Suprapubic skin (tissue), 4 donors: ENCODE data around the gene ERBIN. TPM values are rescaled to one million over a fixed set of nuclear protein-coding genes. Genes with fewer than 3 reads are reported as not detected.
"Not testable (repeated sequence)": the region's sequence is repeated elsewhere in the genome, so short reads cannot be mapped to it uniquely, and the experiment has no call there.

Experiments
- DNase-seq, 2 donors: peaks; one replicate each; pipeline ENCODE4 v3.0.0-alpha.2; 2019; ENCODE audit warnings: low spot score in 2 of 2
- H3K27ac ChIP-seq: fragments of 200-600 bp; sonication (generic); one replicate; pipeline ENCODE4 v1.5.1; 2019
- H3K27me3 ChIP-seq: fragments of 200-600 bp; sonication (generic); one replicate; pipeline ENCODE4 v1.5.1; 2019
- H3K36me3 ChIP-seq: fragments of 200-600 bp; sonication (generic); one replicate; pipeline ENCODE4 v1.5.1; 2019
- H3K4me1 ChIP-seq: fragments of 200-600 bp; sonication (generic); one replicate; pipeline ENCODE4 v1.5.1; 2019
- H3K4me3 ChIP-seq: fragments of 200-600 bp; sonication (generic); one replicate; pipeline ENCODE4 v1.5.1; 2019; ENCODE audit warnings: mild to moderate bottlenecking
- H3K9me3 ChIP-seq: fragments of 200-600 bp; sonication (generic); one replicate; pipeline ENCODE4 v1.5.1; 2019
- CTCF ChIP-seq, 2 donors: fragments of 200-600 bp in 1 of 2; fragments of 450-650 bp in 1 of 2; sonication (generic) in 1 of 2; IDR thresholded peaks; one replicate each; pipeline ENCODE4 v1.5.1; 2016 to 2019; ENCODE audit warnings: antibody characterized with exemption in 2 of 2, mild to moderate bottlenecking in 1 of 2, moderate library complexity in 1 of 2
- EP300 ChIP-seq: sonication (generic); formaldehyde crosslinking; IDR thresholded peaks from one replicate; pipeline ENCODE4 v1.6.1; 2017; ENCODE audit warnings: antibody characterized with exemption
- POLR2A ChIP-seq, 2 donors: fragments of 450-650 bp; IDR thresholded peaks; one replicate each; pipeline ENCODE4 v1.6.1; 2017; ENCODE audit warnings: antibody characterized with exemption in 2 of 2, mild to moderate bottlenecking in 2 of 2, moderate library complexity in 2 of 2
- POLR2AphosphoS5 ChIP-seq, 3 donors: sonication (generic); formaldehyde crosslinking; IDR thresholded peaks; one replicate each; pipeline ENCODE4 v1.6.1; 2017; ENCODE audit warnings: antibody characterized with exemption in 3 of 3
- WGBS: methylation state at CpG from one replicate; pipeline ENCODE4 v1.1.5; 2018; 5-methylcytosine and 5-hydroxymethylcytosine counted together
- total RNA-seq, 4 donors: library from RNA; depleted of rRNA; stranded (reverse); fragments of >200 nt; gene quantifications; one replicate each; pipeline ENCODE4 v1.1.0, GENCODE V29; 2016

ERBIN gene
- total RNA-seq, 4 donors from 2014 or later = 84.6 to 141 (median 97.3) TPM

DNA sequence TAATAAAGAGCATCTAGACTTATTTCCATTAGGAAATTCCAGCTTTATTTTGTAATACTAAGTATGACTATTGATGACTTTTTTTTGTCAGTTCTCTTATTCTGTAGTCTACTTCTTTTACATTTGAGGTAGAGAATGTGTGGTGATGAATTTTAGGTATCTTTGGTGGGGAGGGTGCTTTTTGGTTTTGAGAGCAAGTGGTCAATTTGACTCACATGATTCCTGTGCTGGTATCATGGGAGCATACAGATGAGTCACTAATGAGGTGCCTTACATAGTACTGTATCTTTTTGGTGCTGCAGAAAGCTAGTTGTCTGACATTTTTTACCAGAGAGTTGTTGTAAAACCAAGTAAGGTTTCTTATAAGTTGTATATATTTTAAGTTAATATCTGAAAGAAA lies 35.3 kb downstream of the ERBIN start:
- no peaks in the 10 kb centered on the region for H3K36me3 ChIP-seq
- H3K4me3 ChIP-seq = no peak overlapping the region
- no peaks in the 10 kb centered on the region for H3K27me3 ChIP-seq
- no peak for DNase-seq
- H3K4me1 ChIP-seq = peaks cover 25% of the 10 kb centered on the region
- no peak overlapping the region for H3K27ac ChIP-seq
- no peaks in the 10 kb centered on the region for H3K9me3 ChIP-seq
- no peak for TF ChIP-seq EP300

GRCh38 chr5:65967288-65968066 lies 41.1 kb downstream of the ERBIN start:
- 57% methylated on average over 7 of the region's 7 CpGs for WGBS
- TF ChIP-seq POLR2AphosphoS5 (IDR thresholded peaks at IDR 0.05) (no peak), POLR2A (IDR thresholded peaks at IDR 0.05) (no peak), EP300 (no peak), CTCF (IDR thresholded peaks at IDR 0.05) (no peak)
- no peak for DNase-seq
- H3K36me3 ChIP-seq = no peaks in the 10 kb centered on the region
- H3K4me1 ChIP-seq = peaks cover 33% of the 10 kb centered on the region
- no peaks in the 10 kb centered on the region for H3K27me3 ChIP-seq
- H3K4me3 ChIP-seq = no peak overlapping the region
- H3K9me3 ChIP-seq = no peaks in the 10 kb centered on the region
- H3K27ac ChIP-seq = no peak overlapping the region

DNA sequence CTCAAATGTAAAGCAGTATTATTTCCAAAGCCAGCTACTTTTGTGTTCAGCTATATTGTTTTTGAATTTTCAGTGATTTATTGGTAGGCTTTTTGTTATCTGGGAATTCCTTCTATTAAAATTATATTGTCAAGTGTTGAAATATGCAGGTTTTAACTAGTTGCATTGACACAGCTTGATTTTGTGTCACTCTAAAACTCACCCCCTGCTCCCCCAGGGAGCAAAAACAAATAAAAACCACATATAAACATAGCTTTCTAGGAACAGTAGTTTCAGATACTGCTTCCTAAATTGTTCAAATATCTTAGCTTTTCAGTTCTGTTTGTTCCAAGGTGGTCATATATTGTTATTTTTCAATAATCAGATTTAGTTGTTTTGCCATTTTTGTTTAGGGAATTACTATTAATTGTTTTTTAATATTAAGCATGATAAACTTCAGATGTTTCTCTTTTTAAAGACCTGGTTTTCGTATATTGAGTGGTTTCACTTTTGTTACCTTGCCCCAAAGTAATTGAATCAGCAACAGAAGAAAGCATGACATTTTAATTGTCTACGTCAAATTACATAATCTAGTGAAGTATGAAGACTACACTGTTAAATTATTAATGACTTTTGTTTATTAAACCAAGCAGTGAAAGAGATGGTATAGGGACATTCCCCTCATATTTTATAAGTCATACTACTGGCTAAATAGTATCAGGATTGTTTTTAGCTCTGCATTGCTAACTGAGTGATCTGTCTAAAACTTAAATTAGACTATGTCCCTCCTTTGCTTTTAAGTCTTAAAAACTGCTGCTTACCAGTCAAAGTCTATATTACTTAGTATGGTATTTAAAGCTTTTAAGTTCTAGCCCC lies 43.4 kb downstream of the ERBIN start:
- H3K4me1 ChIP-seq = peaks cover 30% of the 10 kb centered on the region

DNA sequence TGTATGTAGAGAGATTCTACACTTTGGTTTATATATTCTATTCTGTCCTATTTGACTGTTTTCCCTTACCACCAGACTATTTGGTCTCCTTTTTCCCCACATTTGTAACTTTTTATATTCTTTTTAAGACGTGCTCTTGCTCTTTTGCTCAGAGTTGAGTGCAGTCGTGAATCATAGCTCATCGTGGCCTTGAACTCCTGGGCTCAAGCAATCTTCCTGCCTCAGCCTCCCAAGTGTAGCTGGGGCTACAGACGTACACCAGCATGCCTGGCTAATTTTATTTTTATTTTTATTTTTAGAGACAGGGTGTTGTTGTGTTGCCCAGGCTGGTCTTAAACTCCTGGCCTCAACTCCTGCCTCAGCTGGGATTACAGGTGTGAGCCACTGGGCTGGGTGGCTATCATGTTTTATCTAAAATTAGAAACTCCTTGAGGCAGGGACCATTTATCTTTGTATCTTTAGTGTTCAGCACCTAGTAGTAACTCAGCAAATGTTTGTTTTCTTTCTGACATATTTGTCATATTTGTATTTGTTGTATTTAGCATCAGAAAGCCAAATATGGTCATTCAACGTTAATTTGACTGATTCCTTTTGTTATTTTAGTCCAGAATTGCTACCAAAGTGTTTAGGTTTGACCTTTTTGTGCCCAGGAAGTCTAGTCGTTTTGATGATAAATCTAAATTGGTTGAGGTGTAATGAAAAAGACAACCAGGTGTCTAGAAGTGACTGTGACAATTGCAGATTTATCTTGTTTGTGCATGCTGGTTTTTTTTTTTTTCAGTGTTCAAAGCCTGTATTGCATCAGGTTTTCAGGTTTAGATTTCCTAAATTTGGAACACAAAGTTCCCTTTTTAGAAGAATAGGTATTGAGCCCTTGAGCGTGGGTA lies 44.3 kb downstream of the ERBIN start:
- no peak for TF ChIP-seq CTCF (IDR thresholded peaks at IDR 0.05)
- no peak for TF ChIP-seq POLR2AphosphoS5 (IDR thresholded peaks at IDR 0.05)
- no peak for TF ChIP-seq POLR2A (IDR thresholded peaks at IDR 0.05)
- TF ChIP-seq EP300 = no peak
- H3K4me1 ChIP-seq = peaks cover 27% of the 10 kb centered on the region
- WGBS = 51% methylated on average over 7 of the region's 7 CpGs
- DNase-seq = no peak
- H3K9me3 ChIP-seq = no peaks in the 10 kb centered on the region
- H3K4me3 ChIP-seq = no peak overlapping the region
- no peak overlapping the region for H3K27ac ChIP-seq
- no peaks in the 10 kb centered on the region for H3K36me3 ChIP-seq
- no peaks in the 10 kb centered on the region for H3K27me3 ChIP-seq

More for the DNA sequence above, 43.4 kb downstream of the ERBIN start:
- Histone ChIP-seq H3K27me3 (no peaks in the 10 kb centered on the region), H3K27ac (no peak overlapping the region), H3K36me3 (no peaks in the 10 kb centered on the region), H3K9me3 (no peaks in the 10 kb centered on the region), H3K4me3 (no peak overlapping the region)
- TF ChIP-seq POLR2A (IDR thresholded peaks at IDR 0.05) (no peak), CTCF (IDR thresholded peaks at IDR 0.05) (no peak), POLR2AphosphoS5 (IDR thresholded peaks at IDR 0.05) (no peak), EP300 (no peak)
- WGBS = 38% methylated on average over 2 of the region's 2 CpGs
- no peak for DNase-seq

DNA sequence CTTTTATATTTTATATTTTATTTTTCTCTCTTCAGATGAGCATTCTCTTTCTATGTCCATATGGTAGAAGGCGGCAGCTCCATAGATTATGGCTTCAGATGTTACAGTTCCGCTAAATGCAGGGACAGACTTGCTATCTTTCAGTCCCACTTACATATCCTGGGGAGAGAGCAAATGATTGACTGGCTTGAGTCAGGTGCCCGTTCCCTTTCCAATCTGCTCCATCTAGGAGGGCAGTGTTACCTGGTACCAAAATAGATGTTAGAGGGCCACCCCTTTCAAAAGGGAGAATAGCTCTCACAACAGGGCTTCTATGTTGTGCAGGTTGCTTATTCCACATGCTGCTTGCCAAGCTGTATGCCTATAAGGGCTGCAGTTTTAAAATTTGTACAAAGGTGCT lies 45.3 kb downstream of the ERBIN start:
- no peaks in the 10 kb centered on the region for H3K9me3 ChIP-seq
- TF ChIP-seq CTCF (IDR thresholded peaks at IDR 0.05) = no peak
- no peak for TF ChIP-seq POLR2A (IDR thresholded peaks at IDR 0.05)
- TF ChIP-seq EP300 = no peak
- no peak for TF ChIP-seq POLR2AphosphoS5 (IDR thresholded peaks at IDR 0.05)
- H3K27ac ChIP-seq = no peak overlapping the region
- H3K36me3 ChIP-seq = no peaks in the 10 kb centered on the region
- 85% methylated on average over 3 of the region's 3 CpGs for WGBS
- H3K4me3 ChIP-seq = no peak overlapping the region
- H3K4me1 ChIP-seq = peaks cover 25% of the 10 kb centered on the region
- DNase-seq = no peak
- H3K27me3 ChIP-seq = no peaks in the 10 kb centered on the region

DNA sequence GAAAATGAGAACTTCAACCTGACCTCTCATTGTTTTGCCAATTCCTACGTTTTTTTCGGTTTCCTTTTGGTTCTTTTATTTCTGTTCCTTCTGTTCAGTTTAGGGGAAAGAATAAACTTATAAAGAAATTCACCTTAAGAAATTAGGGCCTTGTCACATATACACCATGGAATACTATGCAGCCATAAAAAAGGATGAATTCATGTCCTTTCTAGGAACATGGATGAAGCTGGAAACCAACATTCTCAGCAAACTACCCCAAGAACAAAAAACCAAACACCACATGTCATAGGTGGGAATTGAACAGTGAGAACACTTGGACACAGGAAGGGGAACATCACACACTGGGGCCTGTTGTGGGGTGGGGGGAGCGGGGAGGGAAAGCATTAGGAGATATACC lies 46.5 kb downstream of the ERBIN start:
- H3K27ac ChIP-seq, H3K27me3 ChIP-seq, H3K9me3 ChIP-seq, H3K4me3 ChIP-seq, DNase-seq, H3K36me3 ChIP-seq: not testable (repeated sequence)
- 95% methylated on average over 3 of the region's 3 CpGs for WGBS
- peaks cover 16% of the 10 kb centered on the region for H3K4me1 ChIP-seq
